ENCODE data around the gene ATPAF1.

Gene ATPAF1

GRCh38 chr1:46681333-46682034 is 13.3 kb upstream of the ATPAF1 start:
- no peak overlapping the region for H3K4me3 ChIP-seq (replicated peaks; ENCODE audit: low read depth, low read length)
- DNase-seq (ENCODE audit: low read depth), result no peak
- TF ChIP-seq CTCF (IDR thresholded peaks at IDR 0.05; ENCODE audit: low read length, missing control alignments), result no peak

- no peak for DNase-seq (ENCODE audit: low read depth)
- no peak overlapping the region for H3K4me3 ChIP-seq (replicated peaks; ENCODE audit: low read depth, low read length)
- no peak for TF ChIP-seq CTCF (IDR thresholded peaks at IDR 0.05; ENCODE audit: low read length, missing control alignments)
Observed at GRCh38 chr1:46679789-46680573, 11.8 kb upstream of the ATPAF1 start.

- no peak for DNase-seq (ENCODE audit: low read depth)
- TF ChIP-seq CTCF (IDR thresholded peaks at IDR 0.05; ENCODE audit: low read length, missing control alignments), result no peak
- H3K4me3 ChIP-seq (replicated peaks; ENCODE audit: low read depth, low read length), result no peak overlapping the region
Observed at GRCh38 chr1:46677339-46677738, 9.2 kb upstream of the ATPAF1 start.

- no peak for DNase-seq (ENCODE audit: low read depth)
- no peak overlapping the region for H3K4me3 ChIP-seq (replicated peaks; ENCODE audit: low read depth, low read length)
- TF ChIP-seq CTCF (IDR thresholded peaks at IDR 0.05; ENCODE audit: low read length, missing control alignments), result no peak
Observed at GRCh38 chr1:46676531-46676930, 8.4 kb upstream of the ATPAF1 start.

GRCh38 chr1:46675549-46676314 is 7.6 kb upstream of the ATPAF1 start:
- DNase-seq (ENCODE audit: low read depth), result no peak
- no peak overlapping the region for H3K4me3 ChIP-seq (replicated peaks; ENCODE audit: low read depth, low read length)
- TF ChIP-seq CTCF (IDR thresholded peaks at IDR 0.05; ENCODE audit: low read length, missing control alignments), result no peak

- DNase-seq (ENCODE audit: low read depth), result peak; percentile 47
- H3K4me3 ChIP-seq (replicated peaks; ENCODE audit: low read depth, low read length), result no peak overlapping the region
- no peak for TF ChIP-seq CTCF (IDR thresholded peaks at IDR 0.05; ENCODE audit: low read length, missing control alignments)
Observed at GRCh38 chr1:46673749-46674182, 5.6 kb upstream of the ATPAF1 start.
